ENCODE results near the gene FARP1.

- TF ChIP-seq EZH2phosphoT487 (IDR thresholded peaks at IDR 0.05; ENCODE audit: borderline replicate concordance, low read length): no peak
- TF ChIP-seq, protein P1, sequence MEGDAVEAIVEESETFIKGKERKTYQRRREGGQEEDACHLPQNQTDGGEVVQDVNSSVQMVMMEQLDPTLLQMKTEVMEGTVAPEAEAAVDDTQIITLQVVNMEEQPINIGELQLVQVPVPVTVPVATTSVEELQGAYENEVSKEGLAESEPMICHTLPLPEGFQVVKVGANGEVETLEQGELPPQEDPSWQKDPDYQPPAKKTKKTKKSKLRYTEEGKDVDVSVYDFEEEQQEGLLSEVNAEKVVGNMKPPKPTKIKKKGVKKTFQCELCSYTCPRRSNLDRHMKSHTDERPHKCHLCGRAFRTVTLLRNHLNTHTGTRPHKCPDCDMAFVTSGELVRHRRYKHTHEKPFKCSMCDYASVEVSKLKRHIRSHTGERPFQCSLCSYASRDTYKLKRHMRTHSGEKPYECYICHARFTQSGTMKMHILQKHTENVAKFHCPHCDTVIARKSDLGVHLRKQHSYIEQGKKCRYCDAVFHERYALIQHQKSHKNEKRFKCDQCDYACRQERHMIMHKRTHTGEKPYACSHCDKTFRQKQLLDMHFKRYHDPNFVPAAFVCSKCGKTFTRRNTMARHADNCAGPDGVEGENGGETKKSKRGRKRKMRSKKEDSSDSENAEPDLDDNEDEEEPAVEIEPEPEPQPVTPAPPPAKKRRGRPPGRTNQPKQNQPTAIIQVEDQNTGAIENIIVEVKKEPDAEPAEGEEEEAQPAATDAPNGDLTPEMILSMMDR (IDR thresholded peaks at IDR 0.05; ENCODE audit: low read depth, low read length, poor library complexity, severe bottlenecking): no peak
These were observed 174.8 kb downstream of the FARP1 start for GRCh38 chr13:98317573-98318171.

Measured in DOHH2 (cell line).